ENCODE data around the gene TLR3.
A peak's percentile ranks its signal among the peaks of the same experiment; 100 is the strongest.
"Not testable (repeated sequence)": the region's sequence is repeated elsewhere in the genome, so short reads cannot be mapped to it uniquely, and the experiment has no call there.

Gene TLR3

DNA sequence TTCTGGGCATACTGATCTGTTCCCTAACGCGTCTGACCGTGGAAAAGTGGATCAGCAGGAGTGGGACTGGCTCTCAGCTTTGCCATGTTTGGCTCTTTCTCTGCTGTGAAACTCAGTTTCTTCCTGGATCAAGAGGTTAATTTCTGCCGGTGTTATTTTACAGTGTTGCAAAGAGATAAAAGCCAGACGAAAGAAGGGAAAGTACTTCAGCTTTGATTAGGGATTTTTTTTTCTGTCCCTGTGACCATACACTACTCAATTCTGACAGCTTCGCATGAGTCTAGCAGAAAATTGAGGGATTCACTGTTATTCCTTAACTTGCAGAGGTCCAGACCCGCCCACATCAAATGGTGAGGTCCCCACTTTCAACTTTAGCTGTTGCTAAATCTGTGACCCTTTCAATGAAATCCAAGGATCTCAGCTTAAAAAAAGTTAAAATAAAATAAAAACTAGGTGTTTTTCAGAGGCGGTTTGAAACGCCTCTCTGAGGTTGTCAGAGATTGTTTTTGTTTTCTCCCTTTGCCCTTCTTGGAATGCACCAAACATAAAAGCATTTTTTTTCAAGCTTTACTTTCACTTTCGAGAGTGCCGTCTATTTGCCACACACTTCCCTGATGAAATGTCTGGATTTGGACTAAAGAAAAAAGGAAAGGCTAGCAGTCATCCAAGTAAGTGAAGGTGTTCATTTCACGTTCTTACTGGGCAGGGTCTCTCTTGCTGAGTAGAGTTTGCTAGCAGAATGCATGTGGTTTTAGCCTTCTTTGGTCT lies at the start of gene TLR3:
Gene TLR3, plus strand, starts transcription at position 576 of the 768 bp plus-strand sequence. CDS start 7,464 bp downstream, outside the sequence.
- no peak for DNase-seq (ENCODE audit: low spot score)

DNA sequence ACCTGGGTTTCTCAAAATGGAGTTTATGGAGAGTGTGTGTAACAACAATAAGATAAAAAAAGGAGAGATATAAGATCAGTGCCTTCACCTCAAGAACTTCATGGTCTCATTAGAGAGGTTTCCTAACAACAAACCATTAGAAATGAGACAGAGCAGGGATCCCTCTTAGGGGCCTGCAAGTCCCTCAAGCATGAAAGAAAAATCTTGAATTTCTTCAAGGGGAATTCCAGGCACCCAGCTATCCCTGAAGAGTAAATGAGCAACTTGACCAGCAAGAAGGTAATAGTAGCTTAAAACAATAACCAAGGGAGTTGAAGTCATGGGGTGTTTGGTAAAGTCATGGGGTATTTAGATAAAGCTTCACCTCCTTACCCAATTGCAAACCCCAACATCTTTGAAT lies 49.7 kb upstream of the TLR3 start:
- no peak for DNase-seq (ENCODE audit: low spot score)

DNA sequence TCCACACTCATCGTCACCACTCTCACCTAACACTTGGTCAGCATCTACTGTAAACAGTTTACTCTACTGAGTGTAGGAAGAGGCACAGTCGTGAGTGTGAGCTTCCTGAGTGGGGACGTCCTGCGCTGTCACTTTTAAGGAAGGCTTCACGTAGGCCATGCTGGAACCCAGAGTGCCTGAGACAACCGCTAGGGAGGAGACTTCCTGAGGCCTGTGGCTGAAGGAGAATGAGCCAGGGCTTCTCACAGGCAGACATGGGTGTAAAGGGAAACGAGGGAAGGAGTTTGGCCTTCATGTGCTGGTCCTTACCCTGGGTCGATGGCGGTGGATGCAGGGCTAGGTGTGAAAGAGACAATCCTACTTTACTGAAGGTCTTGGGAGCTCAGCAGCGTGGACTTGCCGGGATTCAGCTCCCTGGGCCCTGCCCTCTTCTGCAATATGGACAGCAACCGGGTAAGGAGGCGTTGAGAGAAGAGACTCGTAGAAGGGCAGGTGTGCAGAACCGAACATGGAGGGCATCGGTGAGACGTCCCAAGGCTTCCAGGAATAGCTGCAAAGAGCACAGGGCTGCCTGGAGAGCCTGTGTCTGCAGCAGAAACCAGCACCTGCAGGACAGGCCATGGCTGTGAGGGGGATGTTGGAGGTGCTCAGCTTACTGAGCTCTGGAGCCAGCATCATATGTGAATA lies 48.7 kb upstream of the TLR3 start:
- no peak for DNase-seq (ENCODE audit: low spot score)

- peak; percentile 20 for DNase-seq (ENCODE audit: low spot score)
Measured at GRCh38 chr4:186020793-186021407, 48.1 kb upstream of the TLR3 start.

DNA sequence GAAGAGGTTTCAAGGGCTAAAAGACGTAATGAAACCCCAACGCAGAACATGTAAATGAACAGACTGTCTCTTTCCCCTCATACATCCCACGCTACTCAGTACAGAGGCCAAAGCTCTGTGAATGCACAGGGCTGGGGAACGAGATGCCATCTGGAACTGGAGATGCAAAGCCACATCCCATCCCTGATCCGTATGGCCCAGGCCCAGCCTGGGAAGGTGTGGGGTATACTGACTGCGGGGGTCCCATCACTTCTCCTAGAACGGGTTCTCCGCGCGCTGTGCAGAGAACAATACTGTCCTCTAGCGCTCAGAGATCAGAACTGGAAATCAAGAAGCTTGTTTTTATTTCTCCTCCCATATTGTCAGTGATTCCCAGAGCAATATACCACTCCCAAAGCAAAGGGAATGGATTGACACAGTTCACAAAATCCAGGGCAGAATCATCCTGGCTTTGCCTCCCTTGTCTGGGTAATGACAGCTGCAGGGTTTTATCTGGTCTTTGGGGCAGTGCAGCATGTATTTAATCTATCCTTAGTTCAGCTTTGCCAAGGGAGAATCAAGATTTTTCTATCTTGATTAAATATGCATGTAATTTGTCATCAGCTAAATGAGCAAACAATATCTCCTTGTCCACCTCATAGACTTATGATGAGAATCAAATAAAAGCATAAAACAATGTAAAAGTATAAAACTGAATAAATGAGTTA lies 47.3 kb upstream of the TLR3 start:
- DNase-seq (ENCODE audit: low spot score), result peak; percentile 72

GRCh38 chr4:186023975-186024374 lies 45.0 kb upstream of the TLR3 start:
- no peak for DNase-seq (ENCODE audit: low spot score)

DNA sequence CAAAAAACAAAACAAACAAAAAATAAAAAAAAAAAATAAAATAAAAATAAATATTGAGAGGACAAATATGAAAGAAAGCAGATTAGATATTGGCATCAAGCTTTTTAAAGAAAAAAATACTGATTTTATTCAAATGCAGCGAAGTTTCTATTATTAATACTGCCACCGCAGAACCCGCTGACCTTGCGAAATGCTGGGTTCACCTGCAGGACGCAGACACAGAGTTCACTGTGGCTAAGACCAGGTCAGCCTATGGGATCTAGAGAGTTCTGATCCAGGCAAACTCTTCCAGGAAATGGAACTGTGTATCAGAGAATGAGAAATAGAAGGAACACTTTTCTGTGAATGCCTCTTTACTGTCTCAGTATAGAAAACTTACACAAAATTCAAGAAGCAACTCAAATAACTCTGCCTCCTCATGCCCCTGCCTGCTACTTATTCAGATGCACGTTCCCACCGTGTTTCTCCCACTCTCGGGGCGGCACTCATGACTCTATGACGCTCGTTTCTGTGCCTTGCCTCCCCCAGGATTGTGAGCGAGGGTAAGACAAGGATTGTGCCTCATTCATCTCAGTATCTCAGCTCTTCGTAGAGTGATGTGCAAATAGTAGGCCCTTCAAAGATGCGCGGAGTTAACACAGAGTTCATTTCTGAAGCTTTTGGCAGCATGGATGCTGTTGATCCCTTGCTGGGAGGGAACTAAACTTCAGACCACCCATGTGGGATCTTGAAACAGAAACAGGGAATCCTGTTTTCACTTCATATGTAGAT lies 44.1 kb upstream of the TLR3 start:
- DNase-seq (ENCODE audit: low spot score), result no peak

GRCh38 chr4:186025408-186025690 lies 43.6 kb upstream of the TLR3 start:
- no peak for DNase-seq (ENCODE audit: low spot score)

DNA sequence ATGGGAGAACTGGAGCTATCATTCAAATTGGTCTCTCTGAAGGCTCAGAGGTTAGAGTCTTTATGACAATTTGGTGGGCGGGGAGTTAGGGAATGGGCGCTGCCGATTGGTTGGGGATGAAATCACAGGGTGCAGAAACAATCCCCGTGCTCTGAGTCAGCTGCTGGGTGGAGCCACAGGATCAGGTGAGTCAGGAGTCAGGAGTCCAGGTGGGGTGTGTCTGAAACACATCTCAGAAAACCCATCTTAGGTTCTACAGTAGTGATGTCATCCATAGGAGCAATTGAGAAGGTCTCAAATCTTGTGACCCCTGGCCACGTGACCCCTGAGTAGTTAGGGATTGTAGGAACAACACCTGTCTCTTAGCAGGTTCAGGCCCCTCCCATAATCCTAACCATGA lies 41.6 kb upstream of the TLR3 start:
- DNase-seq (ENCODE audit: low spot score), result no peak

DNA sequence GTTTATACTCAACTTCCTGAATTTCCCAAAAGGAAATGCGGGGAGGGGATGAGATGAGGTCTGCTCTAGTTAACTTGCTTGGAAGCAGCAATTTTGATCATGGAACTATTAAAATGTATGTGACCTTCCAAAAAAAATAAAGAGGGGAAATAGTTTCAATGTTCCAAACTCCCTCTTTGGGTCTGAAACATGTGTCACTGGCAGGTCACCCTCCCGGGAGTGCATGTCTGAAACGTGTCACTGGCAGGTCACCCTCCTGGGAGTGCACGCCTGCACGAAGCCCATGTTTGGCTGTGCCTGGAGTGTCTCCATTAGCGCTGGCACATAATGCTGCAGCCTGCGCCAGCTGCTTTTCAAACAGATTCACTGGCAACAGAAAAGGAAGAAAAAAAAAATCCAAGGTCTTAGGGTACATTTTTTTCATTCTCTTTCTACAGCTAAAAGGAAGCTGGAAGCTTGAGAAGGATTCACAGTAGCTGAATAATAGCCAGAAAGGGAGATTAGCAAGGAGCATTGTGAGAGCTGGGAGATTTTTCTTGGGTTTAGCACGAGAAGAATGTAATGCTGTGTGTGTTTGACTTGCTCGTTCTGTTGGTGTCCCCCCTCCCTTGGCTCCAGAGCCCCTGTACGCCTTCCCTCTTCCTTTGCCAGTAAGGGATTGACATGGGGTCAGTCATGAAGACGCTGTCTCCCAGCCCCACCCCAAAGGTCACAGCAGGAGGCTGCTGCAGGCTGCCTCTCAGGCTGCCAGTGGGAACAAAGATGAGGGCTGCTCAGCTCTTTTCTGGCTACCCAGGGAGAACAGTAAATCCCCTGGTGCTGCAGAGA lies 39.2 kb upstream of the TLR3 start:
- peak; percentile 80 for DNase-seq (ENCODE audit: low spot score)

DNA sequence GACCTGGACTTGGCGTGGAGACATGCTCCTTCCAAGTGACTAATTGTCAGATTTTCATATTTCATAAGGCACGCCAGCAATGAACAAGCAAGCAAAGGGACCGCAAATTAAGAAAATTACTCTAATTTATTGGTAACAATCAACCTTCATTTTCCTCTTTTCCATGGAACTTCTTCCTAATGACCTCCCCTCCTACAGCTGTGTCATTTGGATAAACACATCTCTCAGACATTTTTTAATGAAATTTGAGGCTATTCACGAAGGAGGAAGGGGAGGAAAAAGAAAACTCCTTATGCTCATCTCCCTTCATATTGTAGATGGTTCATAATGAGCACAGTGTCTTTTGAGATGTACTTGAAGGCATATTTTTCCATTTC lies 38.6 kb upstream of the TLR3 start:
- DNase-seq (ENCODE audit: low spot score), result no peak

GRCh38 chr4:186030795-186031194 lies 38.2 kb upstream of the TLR3 start:
- no peak for DNase-seq (ENCODE audit: low spot score)

GRCh38 chr4:186032259-186032658 lies 36.7 kb upstream of the TLR3 start:
- DNase-seq (ENCODE audit: low spot score), result no peak

GRCh38 chr4:186033027-186033426 lies 35.9 kb upstream of the TLR3 start:
- no peak for DNase-seq (ENCODE audit: low spot score)

DNA sequence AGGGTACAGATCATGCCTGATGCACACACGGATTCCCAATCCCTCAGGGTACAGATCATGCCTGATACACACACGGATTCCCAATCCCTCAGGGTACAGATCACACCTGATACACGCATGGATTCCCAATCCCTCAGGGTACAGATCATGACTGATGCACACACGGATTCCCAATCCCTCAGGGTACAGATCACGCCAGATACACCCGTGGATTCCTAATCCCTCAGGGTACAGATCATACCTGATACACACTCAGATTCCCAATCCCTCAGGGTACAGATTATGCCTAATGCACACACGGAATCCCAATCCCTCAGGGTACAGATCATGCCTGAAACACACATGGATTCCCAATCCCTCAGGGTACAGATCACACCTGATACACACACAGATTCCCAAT lies 34.3 kb upstream of the TLR3 start:
- DNase-seq (ENCODE audit: low spot score), result not testable (repeated sequence)

GRCh38 chr4:186036976-186037581 lies 31.9 kb upstream of the TLR3 start:
- DNase-seq (ENCODE audit: low spot score), result no peak

- no peak for DNase-seq (ENCODE audit: low spot score)
Measured at GRCh38 chr4:186037692-186038658, 31.0 kb upstream of the TLR3 start.

- DNase-seq (ENCODE audit: low spot score), result no peak
Measured at GRCh38 chr4:186039697-186040096, 29.3 kb upstream of the TLR3 start.

GRCh38 chr4:186040316-186040715 lies 28.6 kb upstream of the TLR3 start:
- no peak for DNase-seq (ENCODE audit: low spot score)

GRCh38 chr4:186047501-186047900 lies 21.5 kb upstream of the TLR3 start:
- DNase-seq (ENCODE audit: low spot score), result not testable (repeated sequence)

All from ecto neural progenitor cell (in vitro differentiated cells).